ENCODE results near the gene IFNLR1. TPM values are rescaled to one million over a fixed set of nuclear protein-coding genes. Genes with fewer than 3 reads are reported as not detected.

Gene IFNLR1
- total and polyA plus RNA-seq, 9 of the 15 experiments (the other 6 are each of a cell fraction or from before 2014, with no cell fraction given) = not detected

- H3K79me2 ChIP-seq (ENCODE audit: control insufficient read depth, insufficient read depth, low read length) = no peaks in the 10 kb centered on the region
- no peak for DNase-seq (ENCODE audit: extremely low read depth in 1 of 4, low spot score in 3 of 4)
- intact Hi-C loops (cut with micrococcal nuclease) (no loop called here), in situ Hi-C loops (cut with MboI) (no loop called here)
- no peak overlapping the region for H2AFZ ChIP-seq (ENCODE audit: low read depth, low read length)
- peak; percentile 58 for TF ChIP-seq ZFP36 (IDR thresholded peaks at IDR 0.05; ENCODE audit: low read depth, low read length, partially characterized antibody)
- no peak for TF ChIP-seq CUX1 (CRISPR knock-in tag; IDR thresholded peaks at IDR 0.05)
- no peaks in the 10 kb centered on the region for H3K36me3 ChIP-seq (ENCODE audit: control insufficient read depth, insufficient read depth, low read length)
- H3K9ac ChIP-seq (ENCODE audit: insufficient read depth in 1 of 2, low read depth in 2 of 2, low read length in 2 of 2) = no peak overlapping the region
- ATAC-seq = no peak
- H4K20me1 ChIP-seq (replicated peaks; ENCODE audit: control insufficient read depth, insufficient read depth, low read length) = peaks cover 6% of the 10 kb centered on the region; the same call in 1 of the 2 replicates
- FAIRE-seq = no peak
- no TSS peak for BruUV-seq (replicated peaks)
- peaks cover 3 to 40% of the 10 kb centered on the region in 2 experiments; a peak in 3 of 5 replicates for H3K27me3 ChIP-seq (ENCODE audit: control insufficient read depth in 2 of 2, insufficient read depth in 2 of 2, low read length in 2 of 2)
- ChIA-PET POLR2A (interaction anchor here (1.2 to 1.5 kb wide), 2 partner anchors 11 to 15 kb away, joined by 3 read pairs; no protein-coding TSS in a partner anchor), CTCF (ENCODE audit: low intra/inter-chr PET ratio) (interaction anchor here (0.5 kb wide), 1 partner anchor 81 kb away, joined by 4 read pairs; no protein-coding TSS in a partner anchor)
- H3K9me3 ChIP-seq (replicated peaks; ENCODE audit: control insufficient read depth, insufficient read depth, low read depth, low read length) = no peaks in the 10 kb centered on the region
- no peaks in the 10 kb centered on the region for H3K9me1 ChIP-seq (ENCODE audit: control insufficient read depth, insufficient read depth, low read length)
- H3K4me1 ChIP-seq (replicated peaks in 1 of 2; ENCODE audit: control insufficient read depth in 2 of 2, insufficient read depth in 2 of 2, low read length in 2 of 2) = no peaks in the 10 kb centered on the region
- H3K4me3 ChIP-seq = no peak overlapping the region
- H3K27ac ChIP-seq (ENCODE audit: extremely low read depth, low read depth, low read length) = no peak overlapping the region
- WGBS (ENCODE audit: insufficient coverage, low coverage, missing lambda C conversion rate) = 2% methylated on average over 4 of the region's 4 CpGs
- H3K4me2 ChIP-seq (ENCODE audit: insufficient read depth, low read length) = no peak overlapping the region
These were observed 61.6 kb downstream of the IFNLR1 start for GRCh38 chr1:24125456-24125855.

Data from K562 (cell line).